HepG2 (cell line): ENCODE results near the gene GPA33. TPM values are rescaled to one million over a fixed set of nuclear protein-coding genes. Genes with fewer than 3 reads are reported as not detected.

Source experiments
- ATAC-seq: fragments of 200-7000 bp; cut with Tn5 transposase; 3 replicates; pipeline ENCODE4 v1.9.1; 2020; ENCODE audit warnings: mild to moderate bottlenecking, moderate library complexity
- BruUV-seq: library from RNA; stranded (reverse); fragments of 400-500 nt; replicated peaks from 2 replicates; lab custom pipeline; 2021; lab: Mats Ljungman, UMichigan
- CTCF ChIA-PET: fragments of 300-600 bp; formaldehyde crosslinking; extraction: SDS; loops from one replicate; lab custom pipeline; 2021; ENCODE audit warnings: low total read pairs, inconsistent platforms, low intra/inter-chr PET ratio; lab: Yijun Ruan, JAX
- POLR2A ChIA-PET: fragments of 350-600 bp; sonication (Branson Sonifier 250); formaldehyde crosslinking; loops from one replicate; lab custom pipeline; 2020; ENCODE audit warnings: antibody characterized with exemption, inconsistent platforms; lab: Yijun Ruan, JAX
- DNase-seq: peaks from one replicate; pipeline ENCODE4 v3.0.0-alpha.2; 2015; ENCODE audit warnings: low spot score
- FAIRE-seq: peaks from 3 replicates; lab custom pipeline; 2011; peaks lifted over from hg19 to GRCh38; lab: Jason Lieb, UNC
- H2AFZ ChIP-seq: one replicate; pipeline ENCODE4 v1.6.1; 2011; ENCODE audit warnings: low read length, inconsistent platforms
- H3K27ac ChIP-seq: fragments of 300-600 bp; 3 replicates; pipeline ENCODE4 v1.8.0; 2011; ENCODE audit warnings: mixed run types, mild to moderate bottlenecking, mixed read lengths, low read length, inconsistent platforms; ENCODE audit not compliant: insufficient read depth; ENCODE audit errors: extremely low read length
- H3K27me3 ChIP-seq, 2 experiments: fragments of 200-600 bp in 1 of 2; 2 replicates in 1 of 2; 3 replicates in 1 of 2; pipeline versions ENCODE4 v1.6.0 to v1.8.0; 2011; ENCODE audit warnings: low read length in 2 of 2, mild to moderate bottlenecking in 2 of 2, moderate library complexity in 2 of 2, inconsistent platforms in 1 of 2; ENCODE audit not compliant: insufficient read depth in 2 of 2, control insufficient read depth in 1 of 2
- H3K36me3 ChIP-seq, 2 experiments: fragments of 200-600 bp in 1 of 2; replicated peaks in 1 of 2; 2 replicates in 1 of 2; 3 replicates in 1 of 2; pipeline versions ENCODE4 v1.5.1 to v1.8.0; 2011; ENCODE audit warnings: low read length in 2 of 2, inconsistent platforms in 1 of 2; ENCODE audit not compliant: insufficient read depth in 2 of 2, control insufficient read depth in 1 of 2
- H3K4me1 ChIP-seq: 2 replicates; pipeline ENCODE4 v1.5.1; 2012; ENCODE audit warnings: low read length, inconsistent platforms; ENCODE audit not compliant: insufficient read depth
- H3K4me2 ChIP-seq: 2 replicates; pipeline ENCODE4 v1.6.0; 2011; ENCODE audit warnings: low read depth, low read length, inconsistent platforms
- H3K4me3 ChIP-seq, 3 experiments: fragments of 200-600 bp in 1 of 3; sonication (generic), shearing (Covaris generic) in 1 of 3; replicated peaks in 1 of 3; 2 replicates each; pipeline ENCODE4 v1.5.1; 2011 to 2016; ENCODE audit warnings: low read length in 3 of 3, inconsistent platforms in 2 of 3, low read depth in 2 of 3, mild to moderate bottlenecking in 2 of 3, control low read depth in 1 of 3, mixed read lengths in 1 of 3; ENCODE audit not compliant: insufficient read depth in 1 of 3
- H3K79me2 ChIP-seq: one replicate; pipeline ENCODE4 v1.6.1; 2011; ENCODE audit warnings: low read length, inconsistent platforms; ENCODE audit not compliant: insufficient read depth
- H3K9ac ChIP-seq: 2 replicates; pipeline ENCODE4 v1.6.0; 2011; ENCODE audit warnings: mild to moderate bottlenecking, low read depth, low read length, inconsistent platforms; ENCODE audit not compliant: insufficient read depth
- H3K9me3 ChIP-seq: 2 replicates; pipeline ENCODE4 v1.5.1; 2012; ENCODE audit warnings: mild to moderate bottlenecking, low read length
- H4K20me1 ChIP-seq: 2 replicates; pipeline ENCODE4 v1.6.0; 2011; ENCODE audit warnings: inconsistent platforms, mild to moderate bottlenecking, low read length, moderate library complexity; ENCODE audit not compliant: insufficient read depth
- AGO1 ChIP-seq: fragments of 200-400 bp; formaldehyde crosslinking; IDR thresholded peaks from 2 replicates; pipeline ENCODE4 v1.6.1; 2017; ENCODE audit warnings: mild to moderate bottlenecking, low read depth, low read length, moderate library complexity; ENCODE audit not compliant: poor library complexity, severe bottlenecking
- ATRX ChIP-seq: sonication (generic); formaldehyde crosslinking; IDR thresholded peaks from 2 replicates; pipeline ENCODE4 v1.4.0; 2020; ENCODE audit warnings: missing genetic modification reagents, borderline replicate concordance
- CTCF ChIP-seq: sonication (generic); formaldehyde crosslinking; IDR thresholded peaks from 2 replicates; pipeline ENCODE4 v1.5.0; 2020; ENCODE audit warnings: mild to moderate bottlenecking, missing genetic modification reagents, moderate library complexity
- GABPB1 ChIP-seq: IDR thresholded peaks from 2 replicates; pipeline ENCODE4 v1.6.1; 2016; ENCODE audit warnings: mild to moderate bottlenecking, missing genetic modification reagents, moderate library complexity, missing compliant biosample characterization
- GMEB2 ChIP-seq: IDR thresholded peaks from 2 replicates; pipeline ENCODE4 v1.6.1; 2016; ENCODE audit warnings: missing biosample characterization, missing genetic modification reagents, low read depth
- HINFP ChIP-seq: sonication (generic); formaldehyde crosslinking; IDR thresholded peaks from 2 replicates; pipeline ENCODE4 v1.4.0; 2020; ENCODE audit warnings: low read depth, mild to moderate bottlenecking, missing genetic modification reagents
- MEIS2 ChIP-seq: sonication (generic); formaldehyde crosslinking; IDR thresholded peaks from 2 replicates; pipeline ENCODE4 v1.9.0; 2021; ENCODE audit warnings: mild to moderate bottlenecking, missing genetic modification reagents
- MIER2 ChIP-seq: IDR thresholded peaks from 2 replicates; pipeline ENCODE4 v1.6.1; 2016; ENCODE audit warnings: missing biosample characterization, missing genetic modification reagents
- NFE2 ChIP-seq: sonication (generic); formaldehyde crosslinking; IDR thresholded peaks from 2 replicates; pipeline ENCODE4 v1.4.0; 2020; ENCODE audit warnings: missing genetic modification reagents
- REXO4 ChIP-seq: sonication (generic); formaldehyde crosslinking; IDR thresholded peaks from 2 replicates; pipeline ENCODE4 v1.8.0; 2022; ENCODE audit warnings: missing genetic modification reagents, mild to moderate bottlenecking, borderline replicate concordance
- ZBTB43 ChIP-seq: sonication (generic); formaldehyde crosslinking; conservative IDR thresholded peaks from 2 replicates; pipeline ENCODE4 v1.4.0; 2020; ENCODE audit warnings: missing genetic modification reagents
- ZNF337 ChIP-seq: sonication (generic); formaldehyde crosslinking; IDR thresholded peaks from 2 replicates; pipeline ENCODE4 v1.5.1; 2020; ENCODE audit warnings: missing genetic modification reagents, low read depth, mild to moderate bottlenecking, borderline replicate concordance
- ZNF414 ChIP-seq: sonication (generic); formaldehyde crosslinking; IDR thresholded peaks from 2 replicates; pipeline ENCODE4 v1.5.0; 2020; ENCODE audit warnings: missing genetic modification reagents
- ZNF691 ChIP-seq: sonication (generic); formaldehyde crosslinking; IDR thresholded peaks from 2 replicates; pipeline ENCODE4 v1.4.0; 2020; ENCODE audit warnings: missing genetic modification reagents, low read depth, mild to moderate bottlenecking, borderline replicate concordance
- WGBS: methylation state at CpG from one replicate; pipeline ENCODE4 v1.1.6; 2017; ENCODE audit warnings: low lambda C conversion rate; 5-methylcytosine and 5-hydroxymethylcytosine counted together
- in situ Hi-C: cut with HindIII; loops from 2 replicates; pipeline ENCODE4 v1.10.0; 2017; ENCODE audit warnings: low pct_unique_long_range_greater_than_20kb; ENCODE audit not compliant: extremely low pct_ligation_motif_present
- intact Hi-C: fragments of 100-400 bp; cut with micrococcal nuclease; formaldehyde crosslinking; loops from one replicate; pipeline ENCODE4 v1.10.0; 2022; ENCODE audit not compliant: unreplicated experiment
- polyA plus RNA-seq, 8 experiments: library from polyadenylated mRNA; depleted of rRNA in 3 of 8; stranded (reverse) in 7 of 8; unstranded in 1 of 8; fragments of >200 nt; fragmentation: Illumina TruSeq in 4 of 8; extraction: Trizol in 4 of 8; gene quantifications; 2 replicates each; pipeline versions ENCODE4 v1.2.1 to v1.2.3, GENCODE V29; 2011 to 2016; ENCODE audit warnings: low read depth in 4 of 8, missing spikeins in 1 of 8, mixed read lengths in 1 of 8; ENCODE audit not compliant: insufficient read depth in 1 of 8
- total RNA-seq, 5 experiments: library from RNA; depleted of rRNA; stranded (reverse); fragments of >200 nt; fragmentation: Illumina TruSeq; extraction: Trizol; gene quantifications; 2 replicates each; pipeline ENCODE4 v1.2.3, GENCODE V29; 2016; ENCODE audit warnings: low read depth in 1 of 5

The GPA33 gene
- total and polyA plus RNA-seq, 2 of the 13 experiments (the other 11 are each of a cell fraction or from before 2014, with no cell fraction given) = not detected

- FAIRE-seq (no peak), DNase-seq (no peak), ATAC-seq (no peak)
- WGBS = 59% methylated on average over 5 of the region's 5 CpGs
- H2AFZ ChIP-seq = no peak overlapping the region
- in situ Hi-C loops (loop anchor here (5.0 kb wide), 1 partner anchor 60 kb away; no protein-coding TSS in a partner anchor), intact Hi-C loops (no loop called here)
- H3K4me2 ChIP-seq = no peak overlapping the region
- no peaks in the 10 kb centered on the region for H3K79me2 ChIP-seq
- peaks cover 9 to 56% of the 10 kb centered on the region in 2 experiments; a peak in 4 of 5 replicates for H3K27me3 ChIP-seq
- H3K4me3 ChIP-seq = no peak overlapping the region
- H4K20me1 ChIP-seq = no peaks in the 10 kb centered on the region
- no peak overlapping the region for H3K9ac ChIP-seq
- ChIA-PET CTCF (no interaction called here), POLR2A (no interaction called here)
- no peak overlapping the region for H3K27ac ChIP-seq
- no peak for TF ChIP-seq ZNF691 (CRISPR knock-in tag)
- no peak for TF ChIP-seq GMEB2 (CRISPR knock-in tag)
- TF ChIP-seq REXO4 (CRISPR knock-in tag) = no peak
- TF ChIP-seq HINFP (CRISPR knock-in tag) = no peak
- TF ChIP-seq AGO1 = no peak
- TF ChIP-seq ZNF337 (CRISPR knock-in tag) = no peak
- TF ChIP-seq MIER2 = no peak
- TF ChIP-seq ATRX (CRISPR knock-in tag) = no peak
- no peak for TF ChIP-seq ZBTB43 (CRISPR knock-in tag)
- no peak for TF ChIP-seq GABPB1 (CRISPR knock-in tag)
- TF ChIP-seq NFE2 (CRISPR knock-in tag) = no peak
- no peak for TF ChIP-seq CTCF (CRISPR knock-in tag)
- no peak for TF ChIP-seq MEIS2 (CRISPR knock-in tag)
- no peak for TF ChIP-seq ZNF414 (CRISPR knock-in tag)
- H3K36me3 ChIP-seq = no peaks in the 10 kb centered on the region
- no peaks in the 10 kb centered on the region for H3K9me3 ChIP-seq
- no TSS peak for BruUV-seq
- H3K4me1 ChIP-seq = no peaks in the 10 kb centered on the region
Measured at GRCh38 chr1:167127236-167127635, 37.1 kb upstream of the GPA33 start.
